ENCODE results near the gene SLC25A52. TPM values are rescaled to one million over a fixed set of nuclear protein-coding genes. Genes with fewer than 3 reads are reported as not detected.

SLC25A52 gene
- total and polyA plus RNA-seq, 9 of the 15 experiments (the other 6 are each of a cell fraction or from before 2014, with no cell fraction given) = not detected

GRCh38 chr18:31723639-31723989 lies 37.1 kb downstream of the SLC25A52 start:
- peaks cover 10 to 22% of the 10 kb centered on the region in 2 experiments; a peak in 4 of 5 replicates for H3K27me3 ChIP-seq (ENCODE audit: control insufficient read depth in 2 of 2, insufficient read depth in 2 of 2, low read length in 2 of 2)
- CTCF ChIA-PET (ENCODE audit: low intra/inter-chr PET ratio) = no interaction called here
- 15% methylated on average over 7 of the region's 7 CpGs for WGBS (ENCODE audit: insufficient coverage, low coverage, missing lambda C conversion rate)
- no peaks in the 10 kb centered on the region for H3K79me2 ChIP-seq (ENCODE audit: control insufficient read depth, insufficient read depth, low read length)
- H3K4me3 ChIP-seq = no peak overlapping the region
- ATAC-seq = no peak
- in situ Hi-C loops (cut with MboI) (no loop called here), intact Hi-C loops (cut with micrococcal nuclease) (loop anchor here (5.0 to 10.0 kb wide), 3 partner anchors 254 to 729 kb away; no protein-coding TSS in a partner anchor)
- no TSS peak for BruUV-seq (replicated peaks)
- no peak for FAIRE-seq
- H3K9ac ChIP-seq (ENCODE audit: insufficient read depth in 1 of 2, low read depth in 2 of 2, low read length in 2 of 2) = no peak overlapping the region
- no peak for TF ChIP-seq GATAD2A (IDR thresholded peaks at IDR 0.05)
- no peak for TF ChIP-seq SREBF2 (CRISPR knock-in tag; IDR thresholded peaks at IDR 0.05)
- TF ChIP-seq ZBTB1 (CRISPR knock-in tag; IDR thresholded peaks at IDR 0.05; ENCODE audit: borderline replicate concordance, low read depth) = no peak
- TF ChIP-seq JUN (IDR thresholded peaks at IDR 0.05; ENCODE audit: borderline replicate concordance, low read depth, low read length) = no peak
- TF ChIP-seq JUN (CRISPR knock-in tag; IDR thresholded peaks at IDR 0.05; ENCODE audit: borderline replicate concordance) = no peak
- TF ChIP-seq SLC30A9 (CRISPR knock-in tag; IDR thresholded peaks at IDR 0.05) = no peak
- TF ChIP-seq PYGO2 (tag; IDR thresholded peaks at IDR 0.05) = no peak
- TF ChIP-seq RREB1 (CRISPR knock-in tag; IDR thresholded peaks at IDR 0.05) = no peak
- no peak for TF ChIP-seq POLR2G (IDR thresholded peaks at IDR 0.05; ENCODE audit: low read depth, low read length)
- POLR2A ChIA-PET = interaction anchor here (0.6 to 2.8 kb wide), 2 partner anchors 12 to 25 kb away, joined by 3 to 9 read pairs; no protein-coding TSS in a partner anchor
- H3K9me1 ChIP-seq (ENCODE audit: control insufficient read depth, insufficient read depth, low read length) = no peaks in the 10 kb centered on the region
- H3K36me3 ChIP-seq (ENCODE audit: control insufficient read depth, insufficient read depth, low read length) = no peaks in the 10 kb centered on the region
- H4K20me1 ChIP-seq (replicated peaks; ENCODE audit: control insufficient read depth, insufficient read depth, low read length) = no peaks in the 10 kb centered on the region; the same call in 1 of the 2 replicates
- no peak overlapping the region for H3K27ac ChIP-seq (ENCODE audit: extremely low read depth, low read depth, low read length)
- no peak overlapping the region; the same call in 1 of the 2 replicates for H3K4me2 ChIP-seq (ENCODE audit: insufficient read depth, low read length)
- no peak overlapping the region for H2AFZ ChIP-seq (ENCODE audit: low read depth, low read length)
- H3K9me3 ChIP-seq (replicated peaks; ENCODE audit: control insufficient read depth, insufficient read depth, low read depth, low read length) = no peaks in the 10 kb centered on the region; the same call in none of the 2 replicates
- H3K4me1 ChIP-seq (replicated peaks in 1 of 2; ENCODE audit: control insufficient read depth in 2 of 2, insufficient read depth in 2 of 2, low read length in 2 of 2) = peaks cover 0 to 6% of the 10 kb centered on the region in 2 experiments; a peak in 1 of 5 replicates
- DNase-seq (ENCODE audit: extremely low read depth in 1 of 4, low spot score in 3 of 4) = no peak

Measured in K562 (cell line).